KOPT-K1 (cell line): ENCODE data around the gene NTPCR.
A peak's percentile ranks its signal among the peaks of the same experiment; 100 is the strongest.
"Not testable (repeated sequence)": the region's sequence is repeated elsewhere in the genome, so short reads cannot be mapped to it uniquely, and the experiment has no call there.

ENCODE experiments used
- H3K27ac ChIP-seq: fragments of 200-600 bp; sonication (generic); 2 replicates; pipeline ENCODE4 v1.5.1; 2016; ENCODE audit warnings: antibody characterized with exemption, mild to moderate bottlenecking, low read depth, low read length; ENCODE audit not compliant: poor library complexity, severe bottlenecking
- H3K36me3 ChIP-seq: fragments of 200-600 bp; sonication (generic); 2 replicates; pipeline ENCODE4 v1.5.1; 2017; ENCODE audit warnings: antibody characterized with exemption, mild to moderate bottlenecking, low read length, moderate library complexity; ENCODE audit not compliant: insufficient read depth
- H3K9me3 ChIP-seq: fragments of 200-600 bp; sonication (generic); 2 replicates; pipeline ENCODE4 v1.5.1; 2017; ENCODE audit warnings: antibody characterized with exemption, low read length, mild to moderate bottlenecking; ENCODE audit not compliant: insufficient read depth, poor library complexity, severe bottlenecking

The NTPCR gene

DNA sequence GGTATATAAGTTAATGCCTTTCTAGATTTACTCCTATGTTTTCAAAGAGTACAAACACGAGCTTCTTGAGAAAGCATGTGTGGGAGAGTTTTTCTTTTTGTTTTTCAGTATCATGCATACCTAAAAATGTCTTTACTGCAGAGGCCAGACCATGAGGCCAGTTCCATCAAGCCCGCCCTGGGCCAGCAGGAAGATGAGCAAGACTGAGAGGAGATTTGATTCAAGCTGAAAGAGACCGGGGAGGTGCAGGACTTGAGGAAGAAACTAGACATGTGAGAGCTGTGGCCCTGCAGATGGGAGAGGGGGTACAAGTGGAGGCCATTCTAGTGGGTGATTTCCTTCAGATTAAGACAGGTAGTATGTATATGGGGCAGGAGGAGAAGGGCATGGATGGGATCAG is 33.4 kb upstream of the NTPCR start:
- Histone ChIP-seq H3K27ac (no peak overlapping the region), H3K9me3 (no peaks in the 10 kb centered on the region), H3K36me3 (no peaks in the 10 kb centered on the region)

- Histone ChIP-seq H3K9me3 (no peaks in the 10 kb centered on the region), H3K27ac (no peak overlapping the region), H3K36me3 (no peaks in the 10 kb centered on the region)
Measured at GRCh38 chr1:232921381-232921780, 29.0 kb upstream of the NTPCR start.

- no peaks in the 10 kb centered on the region for H3K36me3 ChIP-seq
- peaks cover 6% of the 10 kb centered on the region for H3K9me3 ChIP-seq
- no peak overlapping the region for H3K27ac ChIP-seq
Measured at GRCh38 chr1:232922485-232922884, 27.9 kb upstream of the NTPCR start.

- Histone ChIP-seq H3K27ac (peak overlapping the region; percentile 67), H3K36me3 (no peaks in the 10 kb centered on the region), H3K9me3 (peaks cover 7% of the 10 kb centered on the region)
Measured at GRCh38 chr1:232923739-232924386, 26.5 kb upstream of the NTPCR start.

GRCh38 chr1:232924874-232925273 is 25.5 kb upstream of the NTPCR start:
- Histone ChIP-seq H3K36me3 (no peaks in the 10 kb centered on the region), H3K27ac (peak overlapping the region; percentile 66)

GRCh38 chr1:232925421-232926220 is 24.8 kb upstream of the NTPCR start:
- H3K27ac ChIP-seq: peak overlapping the region; percentile 66
- H3K9me3 ChIP-seq: peaks cover 7% of the 10 kb centered on the region
- H3K36me3 ChIP-seq: no peaks in the 10 kb centered on the region

More at GRCh38 chr1:232924874-232925273, 25.5 kb upstream of the NTPCR start:
- H3K9me3 ChIP-seq: peaks cover 7% of the 10 kb centered on the region

GRCh38 chr1:232927166-232927565 is 23.2 kb upstream of the NTPCR start:
- not testable (repeated sequence) for H3K27ac ChIP-seq, H3K36me3 ChIP-seq, H3K9me3 ChIP-seq

GRCh38 chr1:232927830-232928505 is 22.4 kb upstream of the NTPCR start:
- Histone ChIP-seq H3K36me3 (no peaks in the 10 kb centered on the region), H3K27ac (no peak overlapping the region), H3K9me3 (peaks cover 7% of the 10 kb centered on the region)

DNA sequence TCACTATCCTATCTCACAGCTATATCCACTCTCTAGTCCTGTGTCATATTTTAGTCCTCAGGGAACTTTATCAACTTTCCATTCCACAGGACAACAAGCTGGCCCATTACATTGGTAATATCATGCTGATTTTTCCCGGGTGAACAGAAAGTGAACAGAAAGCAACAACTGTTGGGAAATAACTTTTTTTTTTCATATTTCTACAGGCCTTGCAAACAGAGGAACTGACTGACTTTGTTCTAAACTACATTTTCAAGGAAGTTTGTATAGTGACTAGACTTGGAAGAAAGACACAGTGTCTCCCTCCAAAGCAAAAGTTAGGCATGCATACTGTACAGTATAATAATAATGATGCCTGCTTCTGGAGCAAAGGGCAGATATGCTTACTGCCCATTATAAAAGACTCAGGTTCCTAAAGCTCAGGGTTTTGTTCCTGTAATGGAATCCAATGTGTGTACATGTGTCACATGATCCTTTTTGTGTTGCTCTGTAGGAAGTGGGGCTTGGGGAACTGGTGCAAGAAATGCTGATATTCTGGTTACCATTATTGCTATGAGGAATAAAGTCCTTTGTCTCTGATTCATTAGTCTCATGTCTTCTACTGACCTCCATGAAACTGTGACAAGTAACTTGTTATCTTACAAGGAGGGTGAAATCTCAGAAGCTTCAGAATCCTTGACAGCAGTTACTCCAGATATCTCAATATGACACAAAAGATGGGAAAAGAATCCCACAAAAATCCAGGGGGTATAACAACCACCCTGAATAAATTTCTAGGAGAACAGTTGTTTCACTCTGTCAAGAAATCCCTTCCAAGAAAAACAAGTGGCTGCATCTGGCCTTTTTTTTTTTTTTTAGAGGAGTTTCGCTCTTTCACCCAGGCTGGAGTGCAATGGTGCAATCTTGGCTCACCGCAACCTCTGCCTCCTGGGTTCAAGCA is 17.7 kb upstream of the NTPCR start:
- Histone ChIP-seq H3K36me3 (no peaks in the 10 kb centered on the region), H3K9me3 (no peaks in the 10 kb centered on the region), H3K27ac (no peak overlapping the region)

DNA sequence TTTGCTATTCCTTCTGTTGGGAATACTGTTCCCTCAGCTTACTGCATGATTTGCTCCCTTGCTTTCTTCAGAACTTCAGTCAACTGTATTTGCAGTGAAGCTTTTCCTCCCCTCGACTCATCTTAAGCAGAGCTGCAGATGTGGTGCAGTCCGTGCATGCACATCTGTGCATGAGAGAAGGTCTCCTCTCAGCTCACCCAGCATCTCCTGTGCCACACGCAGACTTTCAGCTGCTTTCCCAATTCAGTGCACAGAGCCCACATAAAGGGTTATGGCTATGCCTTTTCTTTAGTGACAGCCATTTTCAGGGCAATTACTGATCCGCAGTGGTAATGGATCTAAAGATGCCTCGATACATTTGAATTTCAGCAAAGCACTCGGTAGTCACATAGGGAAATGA is 13.5 kb upstream of the NTPCR start:
- H3K27ac ChIP-seq: no peak overlapping the region
- H3K9me3 ChIP-seq: no peaks in the 10 kb centered on the region
- H3K36me3 ChIP-seq: no peaks in the 10 kb centered on the region

DNA sequence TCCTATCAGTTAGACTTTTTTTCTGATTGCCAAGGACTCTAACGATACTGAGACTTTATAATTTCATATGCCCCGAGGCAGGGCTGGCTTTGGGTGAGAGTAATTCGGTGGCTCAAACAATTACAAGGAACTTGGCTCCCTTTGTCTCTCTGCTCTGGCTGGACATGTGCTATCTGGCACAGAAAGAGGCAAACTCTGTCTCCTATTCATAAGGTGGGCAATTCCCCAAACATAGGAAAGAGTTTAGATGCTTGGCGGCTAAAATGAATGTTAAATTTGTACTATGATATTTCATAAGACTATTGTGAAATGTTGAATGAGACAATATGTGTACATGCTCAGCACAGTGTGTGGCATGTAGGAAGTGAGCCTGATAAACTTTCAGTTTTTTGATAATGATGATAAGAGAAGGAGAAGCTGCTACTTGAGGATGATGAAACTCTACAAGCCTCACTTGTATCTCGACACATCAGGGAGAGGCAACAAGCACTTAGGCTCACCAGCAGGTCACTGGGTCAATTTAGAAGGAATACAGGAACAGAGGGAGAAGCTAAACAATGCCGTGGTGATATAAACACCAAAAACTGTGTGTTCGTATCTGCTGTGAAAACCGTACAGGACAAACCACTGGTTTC is 12.6 kb upstream of the NTPCR start:
- peak overlapping the region; percentile 48 for H3K27ac ChIP-seq
- H3K36me3 ChIP-seq: no peaks in the 10 kb centered on the region
- no peaks in the 10 kb centered on the region for H3K9me3 ChIP-seq

DNA sequence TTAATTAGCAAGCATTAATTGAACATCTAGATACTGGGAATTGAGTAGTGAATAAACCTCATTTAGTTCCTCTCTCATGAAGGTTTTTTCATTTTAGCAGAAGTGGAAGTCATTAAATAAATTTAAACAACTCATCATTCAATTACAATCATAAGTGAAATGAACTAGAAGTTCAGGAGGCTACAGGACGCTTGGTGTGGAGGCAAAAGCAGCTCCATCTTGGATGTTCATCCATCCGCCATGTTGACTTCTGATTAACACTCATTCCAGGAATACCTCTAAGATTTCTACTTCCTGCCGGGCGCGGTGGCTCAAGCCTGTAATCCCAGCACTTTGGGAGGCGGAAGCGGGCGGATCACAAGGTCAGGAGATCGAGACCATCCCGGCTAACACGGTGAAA is 11.5 kb upstream of the NTPCR start:
- H3K27ac ChIP-seq: no peak overlapping the region
- H3K36me3 ChIP-seq: no peaks in the 10 kb centered on the region
- no peaks in the 10 kb centered on the region for H3K9me3 ChIP-seq

GRCh38 chr1:232939748-232940147 is 10.7 kb upstream of the NTPCR start:
- Histone ChIP-seq H3K36me3 (no peaks in the 10 kb centered on the region), H3K9me3 (no peaks in the 10 kb centered on the region), H3K27ac (no peak overlapping the region)

DNA sequence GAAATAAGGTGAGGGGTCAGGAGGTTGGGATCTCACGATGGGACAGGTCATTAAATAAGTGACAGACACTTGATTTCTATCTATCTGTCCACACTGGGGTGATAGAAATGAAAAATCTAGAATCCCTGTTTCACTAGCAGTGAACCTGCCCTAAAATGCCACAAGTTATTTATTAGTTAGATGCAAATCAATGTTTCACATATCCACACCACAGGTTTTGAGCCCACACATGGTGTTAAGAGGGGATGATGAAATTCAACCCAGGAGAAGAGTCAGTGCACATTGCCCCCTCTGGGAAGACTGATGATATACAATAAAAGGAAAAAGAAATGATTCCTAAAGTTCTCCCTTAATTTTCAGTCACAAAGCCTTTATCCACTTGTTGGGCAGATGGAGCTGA is 10.1 kb upstream of the NTPCR start:
- no peak overlapping the region for H3K27ac ChIP-seq
- no peaks in the 10 kb centered on the region for H3K36me3 ChIP-seq
- no peaks in the 10 kb centered on the region for H3K9me3 ChIP-seq
